ENCODE measurements around the gene PPP2R3B.

PPP2R3B gene

DNA sequence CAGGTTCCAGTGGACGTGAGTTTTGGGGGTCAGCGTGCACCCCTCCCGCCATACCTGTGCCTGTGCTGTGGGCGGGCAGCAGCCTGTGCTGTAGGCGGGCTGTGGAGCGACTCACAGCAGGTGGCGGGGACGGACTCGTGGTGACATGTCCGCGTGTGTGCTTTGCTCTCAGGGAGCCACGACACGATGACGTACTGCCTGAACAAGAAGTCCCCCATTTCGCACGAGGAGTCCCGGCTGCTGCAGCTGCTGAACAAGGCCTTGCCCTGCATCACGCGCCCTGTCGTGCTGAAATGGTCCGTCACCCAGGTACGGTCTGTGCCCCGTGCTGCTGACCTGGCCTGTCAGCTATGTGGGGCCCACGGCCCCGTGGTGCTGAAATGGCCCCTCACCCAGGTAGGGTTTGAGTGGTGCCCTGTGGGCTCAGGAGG is 98.1 kb downstream of the PPP2R3B start:
- 96% methylated on average over 25 of the region's 25 CpGs for WGBS (ENCODE audit: insufficient coverage)
- peaks cover 0 to 22% (median 3%) of the 10 kb centered on the region in 4 experiments for H3K4me1 ChIP-seq (ENCODE audit: control extremely low read depth in 1 of 4, control insufficient read depth in 4 of 4, insufficient read depth in 4 of 4, low read length in 3 of 4)
- H3K9me3 ChIP-seq (ENCODE audit: control extremely low read depth in 1 of 5, control insufficient read depth in 4 of 5, insufficient read depth in 2 of 5, low read depth in 1 of 5, low read length in 4 of 5) = peaks cover 0 to 9% (median 3%) of the 10 kb centered on the region in 5 experiments
- POLR2A ChIA-PET = no interaction called here
- H3K27me3 ChIP-seq (replicated peaks in 2 of 5; ENCODE audit: control insufficient read depth in 4 of 5, insufficient read depth in 5 of 5, low read length in 4 of 5) = no peaks in the 10 kb centered on the region
- H3K27ac ChIP-seq (ENCODE audit: insufficient read depth in 1 of 2, low read depth in 1 of 2, low read length in 2 of 2, poor library complexity in 1 of 2, severe bottlenecking in 2 of 2) = no peak overlapping the region
- no peak for DNase-seq
- H3K4me3 ChIP-seq (ENCODE audit: control insufficient read depth in 1 of 7, extremely low read depth in 1 of 7, insufficient read depth in 4 of 7, low read depth in 2 of 7, low read length in 6 of 7) = no peak overlapping the region
- CTCF ChIA-PET = no interaction called here
- peaks cover 20 to 76% (median 57%) of the 10 kb centered on the region in 4 experiments for H3K36me3 ChIP-seq (ENCODE audit: control insufficient read depth in 4 of 4, insufficient read depth in 4 of 4, low read length in 3 of 4)

- Histone ChIP-seq H3K36me3 (ENCODE audit: control insufficient read depth in 4 of 4, insufficient read depth in 4 of 4, low read length in 3 of 4) (peaks cover 14 to 67% (median 48%) of the 10 kb centered on the region in 4 experiments), H3K4me1 (ENCODE audit: control extremely low read depth in 1 of 4, control insufficient read depth in 4 of 4, insufficient read depth in 4 of 4, low read length in 3 of 4) (peaks cover 0 to 25% (median 4%) of the 10 kb centered on the region in 4 experiments), H3K27me3 (replicated peaks in 2 of 5; ENCODE audit: control insufficient read depth in 4 of 5, insufficient read depth in 5 of 5, low read length in 4 of 5) (no peaks in the 10 kb centered on the region), H3K9me3 (ENCODE audit: control extremely low read depth in 1 of 5, control insufficient read depth in 4 of 5, insufficient read depth in 2 of 5, low read depth in 1 of 5, low read length in 4 of 5) (peaks cover 0 to 6% (median 0%) of the 10 kb centered on the region in 5 experiments), H3K27ac (ENCODE audit: insufficient read depth in 1 of 2, low read depth in 1 of 2, low read length in 2 of 2, poor library complexity in 1 of 2, severe bottlenecking in 2 of 2) (no peak overlapping the region), H3K4me3 (ENCODE audit: control insufficient read depth in 1 of 7, extremely low read depth in 1 of 7, insufficient read depth in 4 of 7, low read depth in 2 of 7, low read length in 6 of 7) (no peak overlapping the region)
- DNase-seq = no peak
- 93% methylated on average over 6 of the region's 7 CpGs for WGBS (ENCODE audit: insufficient coverage)
- ChIA-PET POLR2A (no interaction called here), CTCF (no interaction called here)
These were observed 99.0 kb downstream of the PPP2R3B start for GRCh38 chrX:287670-288069.

GRCh38 chrX:285076-285677 is 101.5 kb downstream of the PPP2R3B start:
- POLR2A ChIA-PET = no interaction called here
- H3K36me3 ChIP-seq (ENCODE audit: control insufficient read depth in 4 of 4, insufficient read depth in 4 of 4, low read length in 3 of 4) = peaks cover 11 to 50% (median 34%) of the 10 kb centered on the region in 4 experiments
- no peaks in the 10 kb centered on the region for H3K9me3 ChIP-seq (ENCODE audit: control extremely low read depth in 1 of 5, control insufficient read depth in 4 of 5, insufficient read depth in 2 of 5, low read depth in 1 of 5, low read length in 4 of 5)
- no peak overlapping the region for H3K27ac ChIP-seq (ENCODE audit: insufficient read depth in 1 of 2, low read depth in 1 of 2, low read length in 2 of 2, poor library complexity in 1 of 2, severe bottlenecking in 2 of 2)
- CTCF ChIA-PET = no interaction called here
- H3K4me1 ChIP-seq (ENCODE audit: control extremely low read depth in 1 of 4, control insufficient read depth in 4 of 4, insufficient read depth in 4 of 4, low read length in 3 of 4) = peaks cover 0 to 33% (median 12%) of the 10 kb centered on the region in 4 experiments
- no peak for DNase-seq
- no peak overlapping the region for H3K4me3 ChIP-seq (ENCODE audit: control insufficient read depth in 1 of 7, extremely low read depth in 1 of 7, insufficient read depth in 4 of 7, low read depth in 2 of 7, low read length in 6 of 7)
- H3K27me3 ChIP-seq (replicated peaks in 2 of 5; ENCODE audit: control insufficient read depth in 4 of 5, insufficient read depth in 5 of 5, low read length in 4 of 5) = no peaks in the 10 kb centered on the region
- 95% methylated on average over 13 of the region's 13 CpGs for WGBS (ENCODE audit: insufficient coverage)

All from common myeloid progenitor, CD34-positive (primary cell).